ENCODE results near the gene AANAT. TPM values are rescaled to one million over a fixed set of nuclear protein-coding genes. Genes with fewer than 3 reads are reported as not detected.
A peak's percentile ranks its signal among the peaks of the same experiment; 100 is the strongest.

Gene AANAT
- total and polyA plus RNA-seq, 11 donors = 0.19 TPM; not detected in 10

GRCh38 chr17:76472258-76472645 lies 4.8 kb downstream of the AANAT start:
- WGBS, 4 donors = 91 to 96% (median 95%) methylated on average over 6 to 15 of the region's 15 CpGs
- Histone ChIP-seq H3K4me3 (no peak overlapping the region), H3K4me1 (peaks cover 0 to 9% (median 0%) of the 10 kb centered on the region in 12 donors), H3K9me3 (no peaks in the 10 kb centered on the region), H3K36me3 (peaks cover 0 to 76% (median 9%) of the 10 kb centered on the region in 9 donors), H3K27me3 (no peaks in the 10 kb centered on the region), H3K27ac (no peak overlapping the region)
- intact Hi-C loops (cut with DNase I) = no loop called here
- ATAC-seq = no peak
- TF ChIP-seq POLR2A (IDR thresholded peaks at IDR 0.05) (no peak), CTCF (IDR thresholded peaks at IDR 0.05) (no peak)
- no peak for DNase-seq

- no peak for ATAC-seq
- peaks cover 0 to 80% (median 9%) of the 10 kb centered on the region in 9 donors for H3K36me3 ChIP-seq
- H3K27ac ChIP-seq = no peak overlapping the region
- TF ChIP-seq POLR2A (IDR thresholded peaks at IDR 0.05) = no peak
- no peak for TF ChIP-seq CTCF (IDR thresholded peaks at IDR 0.05)
- H3K4me1 ChIP-seq = peaks cover 0 to 9% (median 0%) of the 10 kb centered on the region in 12 donors
- WGBS, 4 donors = 95 to 97% (median 96%) methylated on average over 10 to 11 of the region's 11 CpGs
- intact Hi-C loops (cut with DNase I) = no loop called here
- no peak for DNase-seq
- no peaks in the 10 kb centered on the region for H3K27me3 ChIP-seq
- H3K9me3 ChIP-seq = no peaks in the 10 kb centered on the region
- H3K4me3 ChIP-seq = no peak overlapping the region
These were observed 5.3 kb downstream of the AANAT start for GRCh38 chr17:76472726-76473125.

- 83 to 90% (median 87%) methylated on average over 18 of the region's 18 CpGs for WGBS, 4 donors
- DNase-seq = no peak
These were observed 6.2 kb downstream of the AANAT start for GRCh38 chr17:76473541-76473985.

GRCh38 chr17:76474238-76474637 lies 6.8 kb downstream of the AANAT start:
- Histone ChIP-seq H3K27me3 (no peaks in the 10 kb centered on the region), H3K9me3 (no peaks in the 10 kb centered on the region), H3K27ac (no peak overlapping the region), H3K36me3 (peaks cover 0 to 95% (median 13%) of the 10 kb centered on the region in 9 donors), H3K4me1 (peaks cover 0 to 9% (median 0%) of the 10 kb centered on the region in 12 donors), H3K4me3 (no peak overlapping the region)
- DNase-seq (no peak), ATAC-seq (no peak)
- intact Hi-C loops (cut with DNase I) = no loop called here
- no peak for TF ChIP-seq POLR2A (IDR thresholded peaks at IDR 0.05)
- TF ChIP-seq CTCF (IDR thresholded peaks at IDR 0.05) = no peak
- WGBS, 4 donors = 95 to 99% (median 96%) methylated on average over 10 to 14 of the region's 14 CpGs

More at GRCh38 chr17:76473541-76473985, 6.2 kb downstream of the AANAT start:
- Histone ChIP-seq H3K4me3 (no peak overlapping the region), H3K9me3 (no peaks in the 10 kb centered on the region), H3K27me3 (no peaks in the 10 kb centered on the region), H3K4me1 (peaks cover 0 to 9% (median 0%) of the 10 kb centered on the region in 12 donors), H3K36me3 (peaks cover 0 to 89% (median 9%) of the 10 kb centered on the region in 9 donors), H3K27ac (no peak overlapping the region)
- peak in 1 of 4 donors; percentile 21 for ATAC-seq
- TF ChIP-seq POLR2A (IDR thresholded peaks at IDR 0.05) (no peak), CTCF (IDR thresholded peaks at IDR 0.05) (peak in 6 of 12 donors; percentile 10 to 24 (median 20))
- intact Hi-C loops (cut with DNase I) = no loop called here
